ENCODE measurements around the gene ZSWIM5.
"Not testable (repeated sequence)": the region's sequence is repeated elsewhere in the genome, so short reads cannot be mapped to it uniquely, and the experiment has no call there.

Gene ZSWIM5

DNA sequence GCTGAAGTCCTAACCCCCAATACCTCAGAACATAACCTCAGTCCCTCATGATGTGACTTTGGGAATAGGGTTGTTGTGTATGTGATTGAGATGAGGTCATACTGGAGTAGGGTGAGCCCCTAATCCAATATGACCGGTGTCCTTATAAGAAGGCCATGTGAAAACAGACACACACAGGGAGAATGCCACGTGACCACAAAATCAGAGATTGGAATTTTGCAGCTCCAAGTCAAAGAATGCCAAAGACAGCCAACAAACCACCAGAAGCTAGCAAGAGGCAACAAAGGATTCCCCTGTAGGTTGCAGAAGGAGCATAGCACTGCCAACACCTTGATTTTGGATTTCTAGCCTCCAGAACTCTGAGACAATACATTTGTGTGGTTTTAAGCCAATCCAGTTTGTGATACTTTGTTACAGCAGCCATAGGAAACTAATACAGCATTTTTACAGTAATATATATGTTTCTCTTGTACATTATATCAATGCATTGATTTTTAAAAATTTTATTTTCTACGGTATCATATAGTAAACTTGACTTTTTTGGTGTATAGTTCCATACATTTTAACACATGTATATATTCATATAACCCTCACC lies 5.4 kb downstream of the ZSWIM5 start:
- DNase-seq: no peak

DNA sequence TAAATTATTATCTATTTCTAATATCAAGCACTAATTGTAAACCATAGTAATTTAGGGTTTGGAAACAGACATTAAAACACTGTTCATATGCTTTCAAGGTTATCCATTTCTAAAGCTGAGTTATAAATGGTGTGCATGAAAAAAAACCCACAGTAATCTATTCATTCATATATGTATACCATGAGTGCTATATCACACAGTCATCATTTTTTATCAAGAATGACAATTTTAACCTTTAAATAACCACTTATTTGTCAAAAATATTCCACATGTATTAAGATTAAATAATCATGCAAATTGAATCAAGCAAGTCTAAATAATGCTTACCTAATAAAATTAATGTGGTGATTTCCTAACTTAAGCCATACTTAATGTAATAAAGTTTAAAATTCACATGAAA lies 6.0 kb downstream of the ZSWIM5 start:
- no peak for DNase-seq

DNA sequence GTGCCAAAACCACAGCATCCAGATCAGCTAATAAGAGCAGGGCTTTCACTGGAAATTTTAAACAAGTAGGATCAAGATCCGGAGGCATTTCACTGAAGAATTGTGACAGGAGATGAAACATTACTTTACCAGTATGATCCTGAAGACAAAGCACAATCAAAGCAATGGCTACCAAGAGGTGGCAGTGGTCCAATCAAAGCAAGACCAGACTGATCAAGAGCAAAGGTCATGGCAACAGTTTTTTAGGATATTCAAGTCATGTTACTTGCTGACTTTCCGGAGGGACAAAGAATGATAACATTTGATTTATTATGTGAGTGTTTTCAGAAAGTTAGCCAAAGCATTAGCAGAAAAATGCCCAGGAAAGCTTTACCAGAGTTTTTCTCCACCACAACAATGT lies 8.2 kb downstream of the ZSWIM5 start:
- DNase-seq: no peak

DNA sequence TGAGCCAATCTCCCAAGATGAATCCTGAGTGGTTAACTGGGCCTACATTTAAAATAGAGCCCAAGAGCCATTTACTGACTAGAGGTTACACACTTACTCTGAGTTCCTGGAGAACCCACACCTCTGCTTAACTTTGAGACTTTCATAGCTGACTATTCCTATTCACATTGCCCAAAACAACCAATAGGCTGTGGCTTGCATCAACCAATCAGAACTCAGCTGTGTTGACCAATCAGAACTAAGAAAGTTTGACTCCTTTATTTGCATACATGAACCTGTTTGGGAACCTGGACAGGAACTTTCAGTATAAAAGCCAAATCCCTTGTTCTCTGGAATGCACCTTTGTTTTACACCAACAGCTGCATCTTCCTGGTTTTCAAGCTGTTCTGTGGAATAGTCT lies 9.5 kb downstream of the ZSWIM5 start:
- DNase-seq: no peak

DNA sequence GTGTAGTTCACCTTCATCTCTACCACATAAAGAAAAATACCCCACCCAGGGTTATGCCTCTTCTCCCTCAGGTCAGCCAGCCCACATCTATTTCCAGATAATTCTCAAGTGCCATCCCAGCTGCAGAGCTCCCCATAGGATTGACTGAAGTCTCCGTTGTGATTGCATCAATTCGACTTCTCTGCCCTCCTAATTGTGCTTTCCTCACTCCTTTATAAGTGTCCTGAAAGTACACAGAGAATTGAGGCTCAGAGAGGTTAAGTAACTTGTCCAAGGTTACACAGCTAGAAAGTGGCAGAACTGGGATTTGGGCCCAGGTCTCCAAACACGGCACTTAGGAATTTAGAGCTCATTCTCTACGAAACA lies 15.0 kb downstream of the ZSWIM5 start:
- no peak for DNase-seq

DNA sequence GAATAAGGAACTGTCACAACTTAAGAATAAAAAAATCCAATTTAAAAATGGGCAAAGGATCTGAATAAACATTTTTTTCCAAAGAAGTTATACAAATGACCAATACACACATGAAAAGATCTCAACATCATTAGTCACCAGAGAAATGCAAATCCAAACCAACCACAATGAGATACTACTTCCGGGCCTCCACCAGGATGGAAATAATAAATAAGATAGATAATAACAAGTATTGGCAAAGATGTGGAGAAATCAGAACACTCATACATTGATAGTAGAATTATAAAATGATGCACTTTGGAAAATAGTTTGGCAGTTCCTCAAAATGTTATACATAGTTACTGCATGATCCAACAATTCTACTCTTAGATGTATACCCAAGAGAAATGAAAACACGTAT lies 18.7 kb downstream of the ZSWIM5 start:
- no peak for DNase-seq

DNA sequence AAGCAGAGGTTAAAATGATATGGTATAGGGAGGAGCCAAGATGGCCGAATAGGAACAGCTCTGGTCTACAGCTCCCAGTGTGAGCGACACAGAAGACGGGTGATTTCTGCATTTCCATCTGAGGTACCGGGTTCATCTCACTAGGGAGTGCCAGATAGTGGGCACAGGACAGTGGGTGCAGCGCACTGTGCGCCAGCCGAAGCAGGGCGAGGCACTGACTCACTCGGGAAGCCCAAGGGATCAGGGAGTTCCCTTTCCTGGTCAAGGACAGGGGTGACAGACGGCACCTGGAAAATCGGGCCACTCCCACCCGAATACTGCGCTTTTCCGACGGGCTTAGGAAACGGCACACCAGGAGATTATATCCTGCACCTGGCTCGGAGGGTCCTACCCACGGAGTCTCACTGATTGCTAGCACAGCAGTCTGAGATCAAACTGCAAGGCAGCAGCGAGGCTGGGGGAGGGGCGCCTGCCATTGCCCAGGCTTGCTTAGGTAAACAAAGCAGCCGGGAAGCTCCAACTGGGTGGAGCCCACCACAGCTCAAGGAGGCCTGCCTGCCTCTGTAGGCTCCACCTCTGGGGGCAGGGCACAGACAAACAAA lies 26.4 kb downstream of the ZSWIM5 start:
- not testable (repeated sequence) for DNase-seq

DNA sequence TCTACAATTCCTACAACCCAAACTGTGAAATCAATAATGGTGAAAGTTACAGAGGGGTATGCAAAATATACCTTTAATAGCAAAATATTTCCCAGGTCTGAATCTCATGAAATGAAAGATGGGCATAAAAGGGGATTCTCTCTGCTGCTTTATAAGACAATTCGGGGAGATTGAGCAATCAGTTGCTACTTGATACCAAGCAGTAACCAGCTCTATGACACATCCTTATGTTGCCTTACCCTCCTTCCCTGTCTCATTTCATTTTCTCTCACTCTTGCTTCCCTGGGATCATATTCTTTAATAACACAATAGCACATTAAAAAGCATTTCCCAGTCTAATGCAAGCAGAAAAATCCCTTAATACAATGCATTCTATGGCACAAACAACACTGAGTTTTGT lies 29.0 kb downstream of the ZSWIM5 start:
- DNase-seq: no peak

DNA sequence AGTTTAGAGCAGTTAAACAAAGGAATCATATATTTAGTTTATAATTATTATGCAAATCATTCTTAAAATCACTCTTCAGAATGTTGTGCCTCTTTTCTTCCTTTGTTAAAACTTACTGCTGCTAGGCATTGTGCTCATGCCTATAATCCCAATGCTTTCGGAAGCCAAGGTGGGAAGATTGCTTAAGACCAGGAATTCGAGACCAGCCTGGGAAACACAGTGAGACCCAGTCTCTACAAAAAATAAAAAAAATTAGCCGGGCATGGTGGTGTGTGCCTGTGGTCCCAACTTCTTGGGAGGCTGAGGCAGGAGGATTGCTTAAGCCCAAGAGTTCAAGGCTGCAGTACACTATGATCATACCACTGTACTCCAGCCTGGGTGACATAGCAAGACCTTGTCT lies 33.6 kb downstream of the ZSWIM5 start:
- DNase-seq: no peak

DNA sequence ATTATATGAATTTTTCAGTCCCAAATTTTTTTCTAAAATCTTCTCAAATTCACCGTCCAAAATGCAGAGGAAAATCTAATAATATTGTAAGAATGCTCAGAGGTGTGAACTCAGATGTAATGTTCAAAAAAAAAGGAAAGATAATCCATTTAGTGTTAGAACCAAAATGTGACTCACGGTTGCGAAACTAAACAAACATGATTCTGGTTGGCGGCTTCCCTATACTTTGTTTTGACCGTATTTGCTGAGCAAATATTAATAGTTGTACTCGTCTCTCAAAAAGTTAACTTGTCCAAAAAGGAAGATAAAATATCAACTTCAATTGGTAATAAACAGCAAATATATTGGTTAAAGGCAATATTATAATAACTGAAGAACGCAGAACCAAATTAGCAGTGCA lies 34.4 kb downstream of the ZSWIM5 start:
- DNase-seq: no peak

DNA sequence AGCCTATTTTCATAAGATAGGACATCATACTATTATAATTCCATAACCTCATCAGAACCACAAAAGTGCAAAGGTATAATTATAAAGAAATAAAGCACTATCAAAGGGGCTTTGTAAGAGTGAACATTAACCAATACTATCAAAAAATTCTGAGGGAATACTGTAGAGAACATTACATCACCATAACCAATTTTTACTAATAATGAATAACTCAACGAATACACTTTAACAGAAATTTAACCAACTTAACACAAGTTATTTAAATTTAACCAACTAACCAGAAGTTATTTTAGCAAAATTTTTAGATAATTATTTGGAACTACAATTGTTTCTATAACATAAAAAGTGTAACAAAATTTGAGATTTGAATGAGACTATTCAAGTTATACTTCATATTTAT lies 34.8 kb downstream of the ZSWIM5 start:
- no peak for DNase-seq

DNA sequence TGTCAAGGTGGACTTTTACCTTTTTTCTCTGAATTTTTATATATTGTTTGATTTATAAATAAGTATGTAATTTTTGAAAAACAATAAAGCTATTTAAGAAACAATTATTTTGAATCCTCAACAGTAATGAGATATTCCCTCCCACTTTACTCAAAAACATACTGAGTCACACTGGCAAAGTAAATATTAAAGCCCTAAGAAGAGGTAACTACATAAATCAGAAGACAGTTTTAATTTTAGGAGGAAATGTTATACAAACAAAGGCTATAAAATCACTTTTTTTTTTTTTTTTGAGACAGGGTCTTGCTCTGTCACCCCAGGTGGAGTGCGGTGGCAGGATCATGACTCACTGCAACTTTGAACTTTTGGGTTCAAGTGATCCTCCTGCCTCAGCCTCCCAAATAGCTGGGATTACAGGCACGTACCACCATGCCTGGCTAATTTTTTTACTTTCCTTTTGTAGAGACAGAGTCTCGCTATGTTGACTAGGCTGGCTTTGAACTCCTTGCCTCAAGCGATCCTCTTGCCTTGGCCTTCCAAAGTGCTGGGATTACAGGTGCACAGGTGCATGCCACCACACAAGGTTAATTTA lies 36.2 kb downstream of the ZSWIM5 start:
- DNase-seq: no peak

DNA sequence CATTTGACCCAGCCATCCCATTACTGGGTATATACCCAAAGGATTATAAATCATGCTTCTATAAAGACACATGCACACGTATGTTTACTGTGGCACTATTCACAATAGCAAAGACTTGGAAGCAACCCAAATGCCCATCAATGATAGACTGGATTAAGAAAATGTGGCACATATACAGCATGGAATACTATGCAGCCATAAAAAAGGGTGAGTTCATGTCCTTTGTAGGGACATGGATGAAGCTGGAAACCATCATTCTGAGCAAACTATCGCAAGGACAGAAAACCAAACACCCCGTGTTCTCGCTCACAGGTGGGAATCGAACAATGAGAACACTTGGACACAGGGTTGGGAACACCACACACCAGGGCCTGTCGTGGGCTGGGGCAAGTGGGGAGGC lies 38.5 kb downstream of the ZSWIM5 start:
- not testable (repeated sequence) for DNase-seq

DNA sequence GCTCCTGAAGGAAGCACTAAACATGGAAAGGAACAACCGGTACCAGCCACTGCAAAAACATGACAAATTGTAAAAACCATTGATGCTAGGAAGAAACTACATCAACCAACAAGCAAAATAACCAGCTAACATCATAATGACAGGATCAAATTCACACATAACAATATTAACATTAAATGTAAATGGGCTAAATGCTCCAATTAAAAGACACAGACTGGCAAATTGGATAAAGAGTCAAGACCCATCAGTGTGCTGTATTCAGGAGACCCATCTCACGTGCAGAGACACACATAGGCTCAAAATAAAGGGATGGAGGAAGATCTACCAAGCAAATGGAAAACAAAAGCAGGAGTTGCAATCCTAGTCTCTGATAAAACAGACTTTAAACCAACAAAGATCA lies 42.1 kb downstream of the ZSWIM5 start:
- not testable (repeated sequence) for DNase-seq

DNA sequence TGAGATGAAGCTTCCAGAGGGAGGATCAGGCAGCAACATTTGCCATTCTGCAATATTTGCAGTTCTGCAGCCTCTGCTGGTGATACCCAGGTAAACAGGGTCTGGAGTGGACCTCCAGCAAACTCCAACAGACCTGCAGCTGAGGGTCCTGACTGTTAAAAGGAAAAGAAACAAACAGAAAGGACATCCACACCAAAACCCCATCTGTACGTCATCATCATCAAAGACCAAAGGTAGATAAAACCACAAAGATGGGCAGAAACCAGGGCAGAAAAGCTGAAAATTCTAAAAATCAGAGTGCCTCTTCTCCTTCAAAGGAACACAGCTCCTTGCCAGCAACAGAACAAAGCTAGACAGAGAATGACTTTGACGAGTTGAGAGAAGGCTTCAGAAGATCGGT lies 43.3 kb downstream of the ZSWIM5 start:
- DNase-seq: not testable (repeated sequence)

DNA sequence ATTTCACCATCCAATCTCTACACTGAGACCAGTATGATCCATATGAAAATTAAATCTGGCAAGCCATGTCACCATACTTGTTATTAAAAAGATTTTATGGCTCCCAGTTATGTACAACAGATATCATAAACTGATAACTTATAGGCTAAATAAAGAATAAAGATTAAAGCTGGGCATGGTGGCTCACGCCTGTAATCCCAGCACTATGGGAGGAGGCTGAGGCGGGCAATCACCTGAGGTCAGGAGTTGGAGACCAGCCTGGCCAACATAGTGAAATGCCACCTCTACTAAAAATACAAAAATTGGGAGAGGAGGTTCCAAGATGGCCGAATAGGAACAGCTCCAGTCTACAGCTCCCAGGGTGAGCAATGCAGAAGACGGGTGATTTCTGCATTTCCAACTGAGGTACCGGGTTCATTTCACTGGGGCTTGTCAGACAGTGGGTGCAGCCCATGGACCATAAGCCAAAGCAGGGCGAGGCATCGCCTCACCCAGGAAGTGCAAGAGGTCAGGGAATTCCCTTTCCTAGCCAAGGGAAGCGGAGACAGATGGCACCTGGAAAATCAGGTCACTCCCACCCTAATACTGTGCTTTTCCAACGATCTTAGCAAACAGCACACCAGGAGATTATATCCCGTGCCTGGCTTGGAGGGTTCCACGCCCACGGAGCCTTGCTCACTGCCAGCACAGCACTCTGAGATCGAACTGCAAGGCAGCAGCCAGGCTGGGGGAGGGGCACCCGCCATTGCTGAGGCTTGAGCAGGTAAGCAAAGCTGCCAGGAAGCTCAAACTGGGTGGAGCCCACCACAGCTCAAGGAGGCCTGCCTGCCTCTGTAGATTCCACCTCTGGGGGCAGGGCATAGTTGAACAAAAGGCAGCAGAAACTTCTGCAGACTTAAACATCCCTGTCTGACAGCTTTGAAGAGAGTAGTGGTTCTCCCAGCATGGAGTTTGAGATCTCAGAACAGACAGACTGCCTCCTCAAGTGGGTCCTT lies 44.1 kb downstream of the ZSWIM5 start:
- not testable (repeated sequence) for DNase-seq

DNA sequence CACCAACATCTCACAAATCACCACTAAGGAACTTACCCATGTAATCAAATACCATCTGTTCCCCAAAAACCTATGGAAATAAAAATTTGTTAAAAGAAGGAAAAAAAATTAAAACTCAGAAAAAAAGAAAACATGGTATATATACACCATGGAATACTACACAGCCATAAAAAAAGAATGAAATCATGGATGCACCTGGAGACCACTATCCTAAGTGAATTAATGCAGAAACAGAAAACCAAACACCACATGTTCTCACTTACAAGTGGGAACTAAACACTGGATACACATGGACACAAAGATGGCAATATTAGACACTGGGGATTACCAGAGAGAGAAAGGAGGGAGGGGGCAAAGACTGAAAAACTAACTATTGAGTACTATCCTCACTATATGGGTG lies 50.4 kb downstream of the ZSWIM5 start:
- no peak for DNase-seq

DNA sequence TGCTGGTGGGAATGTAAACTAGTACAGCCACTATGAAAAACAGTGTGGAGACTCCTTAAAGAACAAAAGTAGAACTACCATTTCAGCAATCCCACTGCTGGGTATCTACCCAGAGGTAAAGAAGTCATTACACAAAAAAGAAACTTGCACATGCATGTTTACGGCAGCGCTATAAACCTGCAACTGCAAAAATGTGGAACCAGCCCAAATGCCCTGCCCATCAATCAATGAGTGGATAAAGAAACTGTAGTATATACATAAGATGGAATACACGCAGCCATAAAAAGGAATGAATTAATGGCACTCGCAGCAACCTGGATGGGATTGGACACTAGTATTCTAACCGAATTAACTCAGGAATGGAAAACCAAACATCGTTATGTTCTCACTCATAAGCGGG lies 51.0 kb downstream of the ZSWIM5 start:
- no peak for DNase-seq

DNA sequence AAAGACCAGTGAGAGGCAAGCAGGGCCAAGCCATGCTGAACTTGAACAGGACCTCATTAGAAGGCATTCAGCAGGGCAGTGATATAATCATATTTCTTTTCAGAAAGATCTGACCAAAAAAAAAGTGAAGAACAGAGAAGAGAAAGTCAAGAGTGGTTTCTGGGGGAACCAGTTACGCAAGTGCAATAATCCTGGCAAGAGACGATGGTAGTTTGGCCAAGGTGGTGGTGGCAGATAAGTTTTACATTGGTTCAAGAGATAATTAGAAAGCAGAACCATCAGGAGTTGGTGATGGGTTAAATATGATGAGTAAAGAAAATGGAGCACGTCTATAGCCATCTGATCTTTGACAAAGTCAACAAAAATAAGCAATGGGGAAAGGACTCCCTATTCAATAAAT lies 54.3 kb downstream of the ZSWIM5 start:
- DNase-seq: no peak

DNA sequence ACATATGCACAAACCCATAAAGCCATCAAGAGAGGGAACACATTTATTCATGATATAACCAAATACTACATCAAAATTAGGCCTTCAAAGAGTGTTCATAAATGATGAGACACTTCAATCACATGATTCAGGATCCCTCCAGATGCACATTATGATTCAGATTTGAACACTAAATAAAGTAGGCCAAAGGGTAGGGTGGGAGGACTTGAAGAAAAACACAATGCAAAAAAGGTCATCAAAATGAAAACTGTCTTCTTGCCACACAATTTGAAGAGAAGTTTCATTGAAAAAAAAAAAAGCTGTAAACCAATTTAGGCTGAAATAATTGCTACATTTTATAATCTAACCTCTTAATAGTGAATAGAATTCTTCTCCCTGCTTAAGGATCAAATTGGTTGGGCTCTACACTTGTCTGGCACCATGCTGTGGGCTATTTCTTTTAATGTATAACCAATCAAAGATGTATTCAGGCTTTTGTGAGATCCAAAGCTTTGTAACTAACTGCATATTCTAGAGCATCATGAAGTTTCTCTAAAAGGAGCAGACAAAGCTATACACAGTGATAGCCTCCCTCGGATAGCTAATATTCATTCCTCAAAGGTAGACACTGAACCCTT lies 58.1 kb downstream of the ZSWIM5 start:
- no peak for DNase-seq

DNA sequence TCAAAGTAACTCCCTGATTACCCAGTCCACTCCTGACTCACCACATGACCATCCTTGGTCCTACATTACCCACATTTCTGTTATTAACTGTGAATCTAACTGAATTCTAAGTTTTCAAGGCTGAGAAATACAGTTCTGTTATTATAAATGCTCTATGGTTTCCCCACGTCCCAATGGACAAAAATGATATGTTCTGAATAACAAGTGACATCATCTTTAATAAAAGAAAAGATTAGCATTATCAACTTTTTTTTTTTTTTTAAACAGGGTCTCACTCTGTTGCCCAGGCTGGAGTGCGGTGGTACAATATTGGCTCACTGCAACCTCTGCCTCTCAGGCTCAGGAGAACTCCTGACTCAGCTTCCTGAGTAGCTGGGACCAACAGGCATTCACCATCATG lies 59.6 kb downstream of the ZSWIM5 start:
- no peak for DNase-seq

DNA sequence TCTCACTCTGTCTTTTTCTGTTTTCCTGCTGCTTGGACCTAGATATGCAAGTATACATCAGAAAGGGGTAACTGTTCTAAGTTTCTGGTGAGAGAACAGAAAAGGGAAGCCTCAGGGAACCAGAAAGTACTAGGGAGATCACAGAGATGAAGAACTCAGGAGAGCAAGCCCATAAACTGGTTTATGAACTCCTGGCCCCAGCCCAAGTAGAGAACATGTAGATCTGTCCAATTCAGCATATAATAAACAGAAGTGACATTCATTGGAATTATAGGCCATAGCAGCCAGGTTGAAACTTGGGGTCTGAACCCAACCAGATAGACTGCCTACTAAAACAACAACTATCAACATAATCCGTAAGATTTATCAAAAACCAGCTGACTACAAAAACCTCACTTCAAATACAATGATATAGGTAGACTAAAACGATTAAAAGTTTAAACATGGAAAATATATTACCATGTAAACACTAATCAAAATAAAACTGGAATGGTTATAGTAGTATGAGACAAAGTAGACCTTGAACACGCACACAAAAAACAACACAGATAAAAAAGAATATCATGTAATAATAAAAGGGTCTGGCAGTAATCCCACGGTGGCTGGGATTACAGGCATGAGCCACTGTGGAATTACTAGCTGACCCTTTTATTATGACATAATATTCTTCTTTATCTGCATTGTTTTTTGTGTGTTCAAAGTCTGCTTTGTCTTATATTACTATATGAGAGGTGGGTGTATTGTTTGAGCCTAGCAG lies 65.0 kb downstream of the ZSWIM5 start:
- no peak for DNase-seq

DNA sequence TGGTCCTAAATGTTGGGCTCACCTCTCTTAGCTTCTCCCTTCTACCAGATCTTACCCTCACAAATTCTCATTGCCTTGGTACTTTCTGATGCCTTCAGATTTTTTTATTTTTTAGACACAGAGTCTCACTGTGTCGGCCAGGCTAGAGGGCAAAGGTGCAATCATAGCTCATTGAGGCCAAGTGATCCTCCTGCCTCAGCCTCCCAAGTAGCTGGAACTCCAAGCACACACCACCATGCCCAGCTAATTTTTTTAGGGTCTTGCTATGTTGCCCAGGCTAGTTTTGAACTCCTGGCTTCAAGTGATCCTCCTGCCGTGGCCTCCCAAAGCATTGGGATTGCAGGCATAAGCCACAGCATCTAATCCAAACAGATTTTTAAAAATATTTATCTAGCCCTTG lies 69.4 kb downstream of the ZSWIM5 start:
- no peak for DNase-seq

All from activated CD4-positive, alpha-beta T cell treated with anti-CD3 and anti-CD28 coated beads for 1 hour (primary cell).